Loucy (cell line): ENCODE results near the gene TLCD4.

ENCODE experiments used
- EZH2phosphoT487 ChIP-seq: fragments of 200-600 bp; IDR thresholded peaks from 2 replicates; pipeline ENCODE4 v1.6.1; 2018; ENCODE audit warnings: antibody characterized with exemption, mild to moderate bottlenecking, moderate library complexity, borderline replicate concordance
- TF ChIP-seq, protein P1 (sequence below): fragments of 200-600 bp; sonication (generic); conservative IDR thresholded peaks from 2 replicates; pipeline ENCODE4 v1.5.1; 2014; ENCODE audit warnings: mild to moderate bottlenecking, antibody characterized with exemption, low read length

DNA sequence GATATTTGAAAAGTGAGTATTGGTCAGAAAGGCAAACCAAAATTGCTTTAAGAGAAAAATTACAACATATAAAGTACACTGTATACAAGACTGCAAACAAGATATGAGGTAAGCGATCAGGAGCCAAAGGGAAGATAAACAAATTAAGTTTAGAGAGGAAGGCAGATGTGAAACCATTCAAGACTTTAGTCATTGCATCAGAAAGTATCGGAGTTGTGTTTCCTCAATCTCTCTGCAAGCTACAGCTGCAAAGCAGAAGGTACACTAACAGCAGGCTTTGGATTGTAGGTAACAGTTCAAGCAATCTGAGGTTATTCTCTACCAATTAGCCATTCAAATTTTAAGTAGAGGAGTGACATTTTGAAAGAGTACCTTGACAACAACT lies 21.3 kb upstream of the TLCD4 start:
- TF ChIP-seq, protein P1, sequence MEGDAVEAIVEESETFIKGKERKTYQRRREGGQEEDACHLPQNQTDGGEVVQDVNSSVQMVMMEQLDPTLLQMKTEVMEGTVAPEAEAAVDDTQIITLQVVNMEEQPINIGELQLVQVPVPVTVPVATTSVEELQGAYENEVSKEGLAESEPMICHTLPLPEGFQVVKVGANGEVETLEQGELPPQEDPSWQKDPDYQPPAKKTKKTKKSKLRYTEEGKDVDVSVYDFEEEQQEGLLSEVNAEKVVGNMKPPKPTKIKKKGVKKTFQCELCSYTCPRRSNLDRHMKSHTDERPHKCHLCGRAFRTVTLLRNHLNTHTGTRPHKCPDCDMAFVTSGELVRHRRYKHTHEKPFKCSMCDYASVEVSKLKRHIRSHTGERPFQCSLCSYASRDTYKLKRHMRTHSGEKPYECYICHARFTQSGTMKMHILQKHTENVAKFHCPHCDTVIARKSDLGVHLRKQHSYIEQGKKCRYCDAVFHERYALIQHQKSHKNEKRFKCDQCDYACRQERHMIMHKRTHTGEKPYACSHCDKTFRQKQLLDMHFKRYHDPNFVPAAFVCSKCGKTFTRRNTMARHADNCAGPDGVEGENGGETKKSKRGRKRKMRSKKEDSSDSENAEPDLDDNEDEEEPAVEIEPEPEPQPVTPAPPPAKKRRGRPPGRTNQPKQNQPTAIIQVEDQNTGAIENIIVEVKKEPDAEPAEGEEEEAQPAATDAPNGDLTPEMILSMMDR = no peak
- no peak for TF ChIP-seq EZH2phosphoT487
